Trophoblast cell (in vitro differentiated cells and primary cell): Measurements from ENCODE around the gene PRKCE.

Source experiments
- DNase-seq, 2 donors: peaks; one replicate each; pipeline ENCODE4 v3.0.0-alpha.2; 2016
- H2AFZ ChIP-seq: 2 replicates; pipeline ENCODE4 v1.6.1; 2013; ENCODE audit warnings: low read length, moderate library complexity, mild to moderate bottlenecking; ENCODE audit not compliant: insufficient read depth, poor library complexity
- H2AK5ac ChIP-seq: 2 replicates; pipeline ENCODE4 v1.6.1; 2013; ENCODE audit warnings: mild to moderate bottlenecking, low read length
- H2BK120ac ChIP-seq: 2 replicates; pipeline ENCODE4 v1.6.1; 2013; ENCODE audit warnings: low read length, mild to moderate bottlenecking, moderate library complexity; ENCODE audit not compliant: insufficient read depth, poor library complexity
- H2BK12ac ChIP-seq: 2 replicates; pipeline ENCODE4 v1.6.1; 2013; ENCODE audit warnings: mild to moderate bottlenecking, low read length, moderate library complexity
- H2BK5ac ChIP-seq: 2 replicates; pipeline ENCODE4 v1.6.1; 2013; ENCODE audit warnings: low read length, low read depth, moderate library complexity, mild to moderate bottlenecking; ENCODE audit not compliant: poor library complexity
- H3K14ac ChIP-seq: 2 replicates; pipeline ENCODE4 v1.6.1; 2013; ENCODE audit warnings: mild to moderate bottlenecking, low read length
- H3K18ac ChIP-seq: 2 replicates; pipeline ENCODE4 v1.6.1; 2013; ENCODE audit warnings: mild to moderate bottlenecking, low read length
- H3K23ac ChIP-seq: 2 replicates; pipeline ENCODE4 v1.6.1; 2013; ENCODE audit warnings: low read length
- H3K27ac ChIP-seq: 2 replicates; pipeline ENCODE4 v1.5.1; 2013; ENCODE audit warnings: low read depth, mild to moderate bottlenecking, inconsistent platforms, low read length, moderate library complexity
- H3K27me3 ChIP-seq: 2 replicates; pipeline ENCODE4 v1.6.1; 2013; ENCODE audit warnings: inconsistent platforms, mild to moderate bottlenecking, low read length, moderate library complexity; ENCODE audit not compliant: insufficient read depth
- H3K36me3 ChIP-seq, 2 experiments: 1 replicate in 1 of 2; 2 replicates in 1 of 2; pipeline ENCODE4 v1.6.1; 2013; ENCODE audit warnings: low read length in 2 of 2, mild to moderate bottlenecking in 2 of 2, moderate library complexity in 1 of 2; ENCODE audit not compliant: insufficient read depth in 2 of 2, control insufficient read depth in 1 of 2
- H3K4ac ChIP-seq: 2 replicates; pipeline ENCODE4 v1.6.1; 2013; ENCODE audit warnings: low read depth, mild to moderate bottlenecking, low read length, moderate library complexity
- H3K4me1 ChIP-seq, 2 experiments: 1 replicate in 1 of 2; 2 replicates in 1 of 2; pipeline ENCODE4 v1.6.1; 2013; ENCODE audit warnings: low read length in 2 of 2, mild to moderate bottlenecking in 2 of 2, moderate library complexity in 1 of 2; ENCODE audit not compliant: insufficient read depth in 2 of 2, control insufficient read depth in 1 of 2
- H3K4me2 ChIP-seq: 2 replicates; pipeline ENCODE4 v1.6.1; 2013; ENCODE audit warnings: inconsistent platforms, mild to moderate bottlenecking, low read length, moderate library complexity
- H3K4me3 ChIP-seq: 2 replicates; pipeline ENCODE4 v1.5.1; 2013; ENCODE audit warnings: mild to moderate bottlenecking, low read depth, low read length, inconsistent platforms
- H3K79me1 ChIP-seq: one replicate; pipeline ENCODE4 v1.6.1; 2013; ENCODE audit warnings: low read length
- H3K79me2 ChIP-seq: 2 replicates; pipeline ENCODE4 v1.6.1; 2013; ENCODE audit warnings: low read length, mild to moderate bottlenecking; ENCODE audit not compliant: control insufficient read depth, insufficient read depth, poor library complexity
- H3K9ac ChIP-seq: 2 replicates; pipeline ENCODE4 v1.6.1; 2013; ENCODE audit warnings: mild to moderate bottlenecking, low read length
- H3K9me3 ChIP-seq: 2 replicates; pipeline ENCODE4 v1.6.1; 2013; ENCODE audit warnings: low read depth, mild to moderate bottlenecking, control low read depth, inconsistent platforms, low read length; ENCODE audit not compliant: insufficient read depth
- H4K12ac ChIP-seq: 2 replicates; pipeline ENCODE4 v1.6.1; 2013; ENCODE audit warnings: low read depth, mild to moderate bottlenecking, low read length, moderate library complexity
- H4K8ac ChIP-seq: 2 replicates; pipeline ENCODE4 v1.6.1; 2013; ENCODE audit warnings: low read depth, mild to moderate bottlenecking, low read length, moderate library complexity
- H4K91ac ChIP-seq: one replicate; pipeline ENCODE4 v1.6.1; 2013; ENCODE audit warnings: low read depth, mild to moderate bottlenecking, low read length, moderate library complexity
- WGBS: extraction: QIAGEN DNeasy Blood & Tissue Kit; methylation state at CpG from one replicate; pipeline ENCODE4 v1.1.7; 2013; ENCODE audit warnings: missing lambda C conversion rate; ENCODE audit not compliant: insufficient read length, insufficient coverage; ENCODE audit errors: extremely low coverage; 5-methylcytosine and 5-hydroxymethylcytosine counted together

Gene PRKCE

GRCh38 chr2:45781464-45781811, 130.0 kb downstream of the PRKCE start:
- no peaks in the 10 kb centered on the region for H3K79me1 ChIP-seq
- no peak overlapping the region for H4K8ac ChIP-seq
- no peak overlapping the region for H3K23ac ChIP-seq
- H2AFZ ChIP-seq = no peak overlapping the region
- no peak overlapping the region for H3K4me2 ChIP-seq
- H4K12ac ChIP-seq = no peak overlapping the region
- H2AK5ac ChIP-seq = no peak overlapping the region
- H3K4me3 ChIP-seq = no peak overlapping the region
- H3K9me3 ChIP-seq = peaks cover 3% of the 10 kb centered on the region
- peaks cover 3 to 4% of the 10 kb centered on the region in 2 experiments for H3K4me1 ChIP-seq
- no peak for DNase-seq
- H2BK12ac ChIP-seq = no peak overlapping the region
- no CpG with 5 or more reads among the region's 5 CpGs for WGBS
- H3K14ac ChIP-seq = no peak overlapping the region
- no peaks in the 10 kb centered on the region for H3K79me2 ChIP-seq
- H3K27ac ChIP-seq = no peak overlapping the region
- no peak overlapping the region for H2BK120ac ChIP-seq
- H3K36me3 ChIP-seq = no peaks in the 10 kb centered on the region
- no peak overlapping the region for H3K18ac ChIP-seq
- no peak overlapping the region for H3K4ac ChIP-seq
- H3K9ac ChIP-seq = no peak overlapping the region
- no peak overlapping the region for H2BK5ac ChIP-seq
- no peaks in the 10 kb centered on the region for H3K27me3 ChIP-seq
- no peak overlapping the region for H4K91ac ChIP-seq

GRCh38 chr2:45782436-45782835, 131.0 kb downstream of the PRKCE start:
- Histone ChIP-seq H2AK5ac (no peak overlapping the region), H3K4me3 (no peak overlapping the region), H2BK12ac (no peak overlapping the region), H2AFZ (no peak overlapping the region), H3K36me3 (no peaks in the 10 kb centered on the region), H3K27ac (no peak overlapping the region), H3K79me1 (no peaks in the 10 kb centered on the region), H3K79me2 (no peaks in the 10 kb centered on the region), H3K23ac (no peak overlapping the region), H4K91ac (no peak overlapping the region), H4K8ac (no peak overlapping the region), H3K27me3 (no peaks in the 10 kb centered on the region), H3K4me1 (peaks cover 5 to 6% of the 10 kb centered on the region in 2 experiments), H3K4ac (no peak overlapping the region), H4K12ac (no peak overlapping the region), H3K9me3 (peaks cover 3% of the 10 kb centered on the region), H3K4me2 (no peak overlapping the region), H3K9ac (no peak overlapping the region), H2BK120ac (no peak overlapping the region), H3K14ac (no peak overlapping the region), H2BK5ac (no peak overlapping the region), H3K18ac (no peak overlapping the region)
- no peak for DNase-seq
- no CpG with 5 or more reads among the region's 4 CpGs for WGBS

- H3K9me3 ChIP-seq = peaks cover 3% of the 10 kb centered on the region
- H4K12ac ChIP-seq = no peak overlapping the region
- H3K9ac ChIP-seq = no peak overlapping the region
- H4K8ac ChIP-seq = no peak overlapping the region
- DNase-seq = no peak
- H3K79me1 ChIP-seq = no peaks in the 10 kb centered on the region
- H2AK5ac ChIP-seq = no peak overlapping the region
- WGBS = no CpG with 5 or more reads among the region's 4 CpGs
- no peaks in the 10 kb centered on the region for H3K27me3 ChIP-seq
- H3K14ac ChIP-seq = no peak overlapping the region
- H2BK120ac ChIP-seq = no peak overlapping the region
- no peaks in the 10 kb centered on the region for H3K79me2 ChIP-seq
- H3K18ac ChIP-seq = no peak overlapping the region
- H3K23ac ChIP-seq = no peak overlapping the region
- no peak overlapping the region for H3K4me3 ChIP-seq
- H2AFZ ChIP-seq = no peak overlapping the region
- no peak overlapping the region for H2BK12ac ChIP-seq
- no peak overlapping the region for H4K91ac ChIP-seq
- H3K36me3 ChIP-seq = no peaks in the 10 kb centered on the region
- H3K4me2 ChIP-seq = no peak overlapping the region
- peaks cover 5 to 6% of the 10 kb centered on the region in 2 experiments for H3K4me1 ChIP-seq
- H3K4ac ChIP-seq = no peak overlapping the region
- H2BK5ac ChIP-seq = no peak overlapping the region
- no peak overlapping the region for H3K27ac ChIP-seq
Observed at GRCh38 chr2:45782986-45783385, 131.5 kb downstream of the PRKCE start.

- no peaks in the 10 kb centered on the region for H3K36me3 ChIP-seq
- H3K18ac ChIP-seq = no peak overlapping the region
- peaks cover 5 to 6% of the 10 kb centered on the region in 2 experiments for H3K4me1 ChIP-seq
- H2AK5ac ChIP-seq = no peak overlapping the region
- no peak overlapping the region for H4K91ac ChIP-seq
- no peak overlapping the region for H3K4me2 ChIP-seq
- H3K23ac ChIP-seq = no peak overlapping the region
- H4K12ac ChIP-seq = no peak overlapping the region
- no peak for DNase-seq
- H2BK120ac ChIP-seq = no peak overlapping the region
- H3K79me2 ChIP-seq = no peaks in the 10 kb centered on the region
- H3K27ac ChIP-seq = no peak overlapping the region
- no peak overlapping the region for H4K8ac ChIP-seq
- H3K4ac ChIP-seq = no peak overlapping the region
- no peaks in the 10 kb centered on the region for H3K79me1 ChIP-seq
- H2BK12ac ChIP-seq = no peak overlapping the region
- H2BK5ac ChIP-seq = no peak overlapping the region
- no CpG with 5 or more reads among the region's 10 CpGs for WGBS
- no peak overlapping the region for H2AFZ ChIP-seq
- no peak overlapping the region for H3K14ac ChIP-seq
- H3K9ac ChIP-seq = no peak overlapping the region
- no peak overlapping the region for H3K4me3 ChIP-seq
- no peaks in the 10 kb centered on the region for H3K27me3 ChIP-seq
- H3K9me3 ChIP-seq = peaks cover 3% of the 10 kb centered on the region
Observed at GRCh38 chr2:45786030-45786835, 134.8 kb downstream of the PRKCE start.
